ENCODE measurements around the gene TEK. TPM values are rescaled to one million over a fixed set of nuclear protein-coding genes. Genes with fewer than 3 reads are reported as not detected.
A peak's percentile ranks its signal among the peaks of the same experiment; 100 is the strongest.

Gene TEK
- total and polyA plus RNA-seq, 4 donors = 5.9 to 76.1 (median 24.9) TPM

- TF ChIP-seq, protein P1, sequence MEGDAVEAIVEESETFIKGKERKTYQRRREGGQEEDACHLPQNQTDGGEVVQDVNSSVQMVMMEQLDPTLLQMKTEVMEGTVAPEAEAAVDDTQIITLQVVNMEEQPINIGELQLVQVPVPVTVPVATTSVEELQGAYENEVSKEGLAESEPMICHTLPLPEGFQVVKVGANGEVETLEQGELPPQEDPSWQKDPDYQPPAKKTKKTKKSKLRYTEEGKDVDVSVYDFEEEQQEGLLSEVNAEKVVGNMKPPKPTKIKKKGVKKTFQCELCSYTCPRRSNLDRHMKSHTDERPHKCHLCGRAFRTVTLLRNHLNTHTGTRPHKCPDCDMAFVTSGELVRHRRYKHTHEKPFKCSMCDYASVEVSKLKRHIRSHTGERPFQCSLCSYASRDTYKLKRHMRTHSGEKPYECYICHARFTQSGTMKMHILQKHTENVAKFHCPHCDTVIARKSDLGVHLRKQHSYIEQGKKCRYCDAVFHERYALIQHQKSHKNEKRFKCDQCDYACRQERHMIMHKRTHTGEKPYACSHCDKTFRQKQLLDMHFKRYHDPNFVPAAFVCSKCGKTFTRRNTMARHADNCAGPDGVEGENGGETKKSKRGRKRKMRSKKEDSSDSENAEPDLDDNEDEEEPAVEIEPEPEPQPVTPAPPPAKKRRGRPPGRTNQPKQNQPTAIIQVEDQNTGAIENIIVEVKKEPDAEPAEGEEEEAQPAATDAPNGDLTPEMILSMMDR (IDR thresholded peaks at IDR 0.05; ENCODE audit: control extremely low read depth, extremely low read depth) = no peak
- Histone ChIP-seq H3K4me1 (ENCODE audit: control insufficient read depth in 5 of 5, insufficient read depth in 5 of 5, low read length in 5 of 5) (peaks cover 3 to 17% (median 7%) of the 10 kb centered on the region in 5 donors), H3K4me3 (no peak overlapping the region), H3K27ac (ENCODE audit: low read depth in 1 of 2, low read length in 1 of 2) (no peak overlapping the region), H3K27me3 (ENCODE audit: control insufficient read depth in 3 of 3, insufficient read depth in 3 of 3, low read length in 2 of 3) (no peaks in the 10 kb centered on the region), H3K9me3 (ENCODE audit: control insufficient read depth in 4 of 4, insufficient read depth in 3 of 4, low read length in 3 of 4) (peaks cover 0 to 4% (median under 1%) of the 10 kb centered on the region in 4 donors), H3K36me3 (ENCODE audit: control insufficient read depth in 4 of 4, insufficient read depth in 4 of 4, low read length in 4 of 4) (peaks cover 0 to 3% (median 0%) of the 10 kb centered on the region in 4 donors), H3K9ac (ENCODE audit: insufficient read depth in 1 of 2, low read length in 2 of 2) (no peak overlapping the region)
- ATAC-seq (ENCODE audit: insufficient read depth, low FRiP score) (no peak), DNase-seq (no peak)
- WGBS, 2 donors = 94 to 99% methylated on average over 2 of the region's 2 CpGs
These were observed 74.1 kb downstream of the TEK start for GRCh38 chr9:27183131-27183530.

GRCh38 chr9:27183701-27184100 lies 74.7 kb downstream of the TEK start:
- 81 to 83% methylated on average over 5 of the region's 5 CpGs for WGBS, 2 donors
- H3K4me3 ChIP-seq = no peak overlapping the region
- no peak for ATAC-seq (ENCODE audit: insufficient read depth, low FRiP score)
- no peak overlapping the region for H3K27ac ChIP-seq (ENCODE audit: low read depth in 1 of 2, low read length in 1 of 2)
- TF ChIP-seq, protein P1 (IDR thresholded peaks at IDR 0.05; ENCODE audit: control extremely low read depth, extremely low read depth) = no peak
- no peak for DNase-seq
- peaks cover 0 to 4% (median 0%) of the 10 kb centered on the region in 4 donors for H3K9me3 ChIP-seq (ENCODE audit: control insufficient read depth in 4 of 4, insufficient read depth in 3 of 4, low read length in 3 of 4)
- no peaks in the 10 kb centered on the region for H3K27me3 ChIP-seq (ENCODE audit: control insufficient read depth in 3 of 3, insufficient read depth in 3 of 3, low read length in 2 of 3)
- H3K9ac ChIP-seq (ENCODE audit: insufficient read depth in 1 of 2, low read length in 2 of 2) = no peak overlapping the region
- peaks cover 3 to 17% (median 7%) of the 10 kb centered on the region in 5 donors for H3K4me1 ChIP-seq (ENCODE audit: control insufficient read depth in 5 of 5, insufficient read depth in 5 of 5, low read length in 5 of 5)
- peaks cover 0 to 3% (median 0%) of the 10 kb centered on the region in 4 donors for H3K36me3 ChIP-seq (ENCODE audit: control insufficient read depth in 4 of 4, insufficient read depth in 4 of 4, low read length in 4 of 4)

- Histone ChIP-seq H3K9me3 (ENCODE audit: control insufficient read depth in 4 of 4, insufficient read depth in 3 of 4, low read length in 3 of 4) (peaks cover 0 to 4% (median 0%) of the 10 kb centered on the region in 4 donors), H3K4me1 (ENCODE audit: control insufficient read depth in 5 of 5, insufficient read depth in 5 of 5, low read length in 5 of 5) (peaks cover 0 to 17% (median 7%) of the 10 kb centered on the region in 5 donors), H3K27me3 (ENCODE audit: control insufficient read depth in 3 of 3, insufficient read depth in 3 of 3, low read length in 2 of 3) (no peaks in the 10 kb centered on the region), H3K4me3 (no peak overlapping the region), H3K36me3 (ENCODE audit: control insufficient read depth in 4 of 4, insufficient read depth in 4 of 4, low read length in 4 of 4) (peaks cover 0 to 3% (median 0%) of the 10 kb centered on the region in 4 donors), H3K27ac (ENCODE audit: low read depth in 1 of 2, low read length in 1 of 2) (no peak overlapping the region), H3K9ac (ENCODE audit: insufficient read depth in 1 of 2, low read length in 2 of 2) (no peak overlapping the region)
- ATAC-seq (ENCODE audit: insufficient read depth, low FRiP score) (peak; percentile 51), DNase-seq (peak in 1 of 3 donors; percentile 18)
- TF ChIP-seq, protein P1 (IDR thresholded peaks at IDR 0.05; ENCODE audit: control extremely low read depth, extremely low read depth) = no peak
- WGBS, 2 donors = 72 to 81% methylated on average over 5 of the region's 5 CpGs
These were observed 75.7 kb downstream of the TEK start for GRCh38 chr9:27184556-27185351.
